Measurements from ENCODE around the gene ZRANB1. TPM values are rescaled to one million over a fixed set of nuclear protein-coding genes. Genes with fewer than 3 reads are reported as not detected.

ZRANB1 gene
- 23.2 and 23.4 TPM in 2 replicates for total RNA-seq

GRCh38 chr10:124941823-124942222 is at the start of gene ZRANB1:
TSS of gene ZRANB1 (plus strand) at chr10:124942123. CDS start at chr10:124942494, 371 bp downstream.

Other genes with a start within 250 kb of the ZRANB1 start
- 30.1 and 46.9 TPM in 2 replicates for gene FAM53B, start 197.7 kb upstream of the ZRANB1 start, total RNA-seq
- gene EEF1AKMT2, start 150.2 kb upstream of the ZRANB1 start, total RNA-seq = 15.4 and 17.9 TPM in 2 replicates
- gene ABRAXAS2, start 140.3 kb upstream of the ZRANB1 start, total RNA-seq = 13.5 and 16.6 TPM in 2 replicates
- gene CTBP2, start 218.4 kb downstream of the ZRANB1 start, total RNA-seq = 105 and 125 TPM in 2 replicates

Data from tracheal epithelial cell (primary cell).